ENCODE results near the gene OR13A1.
"Not testable (repeated sequence)": the region's sequence is repeated elsewhere in the genome, so short reads cannot be mapped to it uniquely, and the experiment has no call there.

The OR13A1 gene

DNA sequence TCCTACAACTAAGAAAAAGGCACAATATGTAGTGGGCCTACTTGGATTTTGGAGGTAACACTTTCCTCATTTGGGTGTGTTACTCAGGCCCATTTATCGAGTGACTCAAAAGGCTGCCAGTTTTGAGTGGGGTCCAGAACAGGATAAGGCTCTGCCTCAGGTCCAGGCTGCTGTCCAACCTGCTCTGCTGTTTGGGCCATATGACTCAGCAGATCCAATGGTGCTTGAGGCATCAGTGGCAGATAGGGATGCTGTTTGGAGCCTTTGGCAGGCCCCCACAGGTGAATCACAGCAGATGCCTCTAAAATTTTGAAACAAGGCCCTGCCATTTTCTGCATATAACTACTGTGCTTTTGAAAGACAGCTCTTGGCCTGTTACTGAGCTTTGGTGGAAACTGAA, 24.5 kb upstream of the OR13A1 start:
- POLR2A ChIA-PET: no interaction called here
- DNase-seq (ENCODE audit: extremely low spot score): no peak
- TF ChIP-seq TARDBP (IDR thresholded peaks at IDR 0.05): no peak
- no peak for TF ChIP-seq ZNF384 (IDR thresholded peaks at IDR 0.05)
- no peak for TF ChIP-seq ELF4 (IDR thresholded peaks at IDR 0.05)
- TF ChIP-seq ARNT (IDR thresholded peaks at IDR 0.05): no peak
- TF ChIP-seq FOXM1 (IDR thresholded peaks at IDR 0.05; ENCODE audit: borderline replicate concordance): no peak
- no peak for TF ChIP-seq SP1 (IDR thresholded peaks at IDR 0.05)
- no peak for TF ChIP-seq FOXK2 (IDR thresholded peaks at IDR 0.05)
- TF ChIP-seq SUZ12 (IDR thresholded peaks at IDR 0.05): no peak
- TF ChIP-seq, protein P1, sequence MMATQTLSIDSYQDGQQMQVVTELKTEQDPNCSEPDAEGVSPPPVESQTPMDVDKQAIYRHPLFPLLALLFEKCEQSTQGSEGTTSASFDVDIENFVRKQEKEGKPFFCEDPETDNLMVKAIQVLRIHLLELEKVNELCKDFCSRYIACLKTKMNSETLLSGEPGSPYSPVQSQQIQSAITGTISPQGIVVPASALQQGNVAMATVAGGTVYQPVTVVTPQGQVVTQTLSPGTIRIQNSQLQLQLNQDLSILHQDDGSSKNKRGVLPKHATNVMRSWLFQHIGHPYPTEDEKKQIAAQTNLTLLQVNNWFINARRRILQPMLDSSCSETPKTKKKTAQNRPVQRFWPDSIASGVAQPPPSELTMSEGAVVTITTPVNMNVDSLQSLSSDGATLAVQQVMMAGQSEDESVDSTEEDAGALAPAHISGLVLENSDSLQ (IDR thresholded peaks at IDR 0.05): no peak
- no peak for TF ChIP-seq BHLHE40 (IDR thresholded peaks at IDR 0.05; ENCODE audit: borderline replicate concordance)
- CTCF ChIA-PET: no interaction called here

DNA sequence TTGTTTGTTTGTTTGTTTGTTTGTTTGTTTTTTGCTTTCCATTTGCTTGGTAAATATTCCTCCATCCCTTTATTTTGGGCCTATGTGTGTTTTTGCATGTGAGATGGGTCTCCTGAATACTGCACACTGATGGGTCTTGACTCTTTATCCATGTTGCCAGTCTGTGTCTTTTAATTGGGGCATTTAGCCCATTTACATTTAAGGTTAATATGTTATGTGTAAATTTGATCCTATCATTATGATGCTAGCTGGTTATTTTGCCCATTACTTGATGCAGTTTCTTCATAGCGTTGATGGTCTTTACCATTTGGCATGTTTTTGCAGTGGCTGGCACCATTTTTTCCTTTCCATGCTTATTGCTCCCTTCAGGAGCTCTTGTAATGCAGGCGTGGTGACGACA, 16.4 kb upstream of the OR13A1 start:
- CTCF ChIA-PET: interaction anchor here (0.6 kb wide), 1 partner anchor 19 kb away, joined by 3 read pairs; no protein-coding TSS in a partner anchor
- DNase-seq (ENCODE audit: extremely low spot score); POLR2A ChIA-PET: not testable (repeated sequence)

DNA sequence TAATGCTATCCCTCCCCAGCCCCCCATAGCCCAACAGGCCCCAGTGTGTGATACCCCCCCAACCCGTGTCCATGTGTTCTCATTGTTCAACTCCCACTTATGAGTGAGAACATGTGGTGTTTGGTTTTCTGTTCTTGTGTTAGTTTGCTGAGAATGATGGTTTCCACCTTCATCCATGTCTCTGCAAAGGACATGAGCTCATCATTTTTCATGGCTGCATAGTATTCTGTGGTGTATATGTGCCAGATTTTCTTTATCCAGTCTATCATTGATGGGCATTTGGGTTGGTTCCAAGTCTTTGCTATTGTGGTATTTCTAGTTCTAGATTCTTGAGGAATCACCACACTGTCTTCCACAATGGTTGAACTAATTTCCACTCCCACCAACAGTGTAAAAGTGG, 11.5 kb upstream of the OR13A1 start:
- POLR2A ChIA-PET; CTCF ChIA-PET; DNase-seq (ENCODE audit: extremely low spot score): not testable (repeated sequence)

DNA sequence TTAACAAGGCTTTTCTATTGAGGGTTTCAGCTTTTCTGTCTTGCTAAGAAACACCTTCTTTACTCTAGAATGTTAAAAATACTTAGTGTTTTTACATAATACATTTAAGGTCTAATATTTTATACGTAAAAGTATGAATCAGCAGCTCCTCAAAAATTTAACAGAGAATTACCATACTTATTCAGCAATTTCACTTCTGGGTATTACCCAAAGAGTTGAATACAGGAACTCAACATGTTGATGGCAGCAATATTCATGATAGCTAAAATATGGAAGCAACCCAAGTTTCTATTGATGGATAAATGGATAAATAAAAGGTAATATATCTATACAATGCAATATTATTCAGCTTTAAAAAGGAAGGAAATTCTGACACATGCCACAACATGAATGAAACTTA, 9.7 kb upstream of the OR13A1 start:
- CTCF ChIA-PET: no interaction called here
- POLR2A ChIA-PET: no interaction called here
- no peak for DNase-seq (ENCODE audit: extremely low spot score)
- TF ChIP-seq FOXM1 (IDR thresholded peaks at IDR 0.05; ENCODE audit: borderline replicate concordance) (no peak), FOXA1 (IDR thresholded peaks at IDR 0.05) (no peak), BHLHE40 (IDR thresholded peaks at IDR 0.05; ENCODE audit: borderline replicate concordance) (no peak), TARDBP (IDR thresholded peaks at IDR 0.05) (no peak), SP1 (IDR thresholded peaks at IDR 0.05) (no peak), LEF1 (IDR thresholded peaks at IDR 0.05; ENCODE audit: borderline replicate concordance) (no peak), L3MBTL2 (conservative IDR thresholded peaks at IDR 0.05) (no peak), NFRKB (IDR thresholded peaks at IDR 0.05) (no peak), SUZ12 (IDR thresholded peaks at IDR 0.05) (no peak), ELF4 (IDR thresholded peaks at IDR 0.05) (no peak)
- TF ChIP-seq, protein P1 (IDR thresholded peaks at IDR 0.05): no peak

DNA sequence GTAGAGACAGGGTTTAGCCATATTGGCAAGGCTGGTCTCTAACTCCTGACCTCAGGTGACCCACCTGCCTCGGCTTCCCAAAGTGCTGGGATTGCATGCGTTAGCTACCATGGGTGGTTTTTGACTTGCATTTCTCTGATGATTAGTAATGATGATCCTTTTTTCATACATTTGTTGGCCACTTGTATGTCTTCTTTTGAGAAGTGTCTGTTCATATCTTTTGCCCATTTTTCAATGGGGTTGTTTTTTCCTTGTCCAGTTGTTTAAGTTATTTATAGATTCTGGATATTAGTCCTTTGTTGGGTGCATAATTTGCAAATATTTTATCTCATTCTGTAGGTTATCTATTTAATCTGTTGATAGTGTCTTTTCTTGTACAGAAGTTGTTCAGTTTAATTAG, 4.3 kb upstream of the OR13A1 start:
- DNase-seq (ENCODE audit: extremely low spot score): no peak
- POLR2A ChIA-PET: no interaction called here
- TF ChIP-seq SUZ12 (IDR thresholded peaks at IDR 0.05): no peak
- no peak for TF ChIP-seq BHLHE40 (IDR thresholded peaks at IDR 0.05; ENCODE audit: borderline replicate concordance)
- no peak for TF ChIP-seq HDGF (IDR thresholded peaks at IDR 0.05; ENCODE audit: borderline replicate concordance)
- TF ChIP-seq, protein P1 (IDR thresholded peaks at IDR 0.05): no peak
- TF ChIP-seq SP1 (IDR thresholded peaks at IDR 0.05): no peak
- TF ChIP-seq L3MBTL2 (conservative IDR thresholded peaks at IDR 0.05): no peak
- no peak for TF ChIP-seq FOXA1 (IDR thresholded peaks at IDR 0.05)
- TF ChIP-seq FOXM1 (IDR thresholded peaks at IDR 0.05; ENCODE audit: borderline replicate concordance): no peak
- TF ChIP-seq NFRKB (IDR thresholded peaks at IDR 0.05): no peak
- TF ChIP-seq ELF4 (IDR thresholded peaks at IDR 0.05): no peak
- no peak for TF ChIP-seq TARDBP (IDR thresholded peaks at IDR 0.05)
- no peak for TF ChIP-seq ARNT (IDR thresholded peaks at IDR 0.05)
- TF ChIP-seq LEF1 (IDR thresholded peaks at IDR 0.05; ENCODE audit: borderline replicate concordance): no peak
- CTCF ChIA-PET: interaction anchor here (0.7 kb wide), 1 partner anchor 92 kb away, joined by 3 read pairs; no protein-coding TSS in a partner anchor

DNA sequence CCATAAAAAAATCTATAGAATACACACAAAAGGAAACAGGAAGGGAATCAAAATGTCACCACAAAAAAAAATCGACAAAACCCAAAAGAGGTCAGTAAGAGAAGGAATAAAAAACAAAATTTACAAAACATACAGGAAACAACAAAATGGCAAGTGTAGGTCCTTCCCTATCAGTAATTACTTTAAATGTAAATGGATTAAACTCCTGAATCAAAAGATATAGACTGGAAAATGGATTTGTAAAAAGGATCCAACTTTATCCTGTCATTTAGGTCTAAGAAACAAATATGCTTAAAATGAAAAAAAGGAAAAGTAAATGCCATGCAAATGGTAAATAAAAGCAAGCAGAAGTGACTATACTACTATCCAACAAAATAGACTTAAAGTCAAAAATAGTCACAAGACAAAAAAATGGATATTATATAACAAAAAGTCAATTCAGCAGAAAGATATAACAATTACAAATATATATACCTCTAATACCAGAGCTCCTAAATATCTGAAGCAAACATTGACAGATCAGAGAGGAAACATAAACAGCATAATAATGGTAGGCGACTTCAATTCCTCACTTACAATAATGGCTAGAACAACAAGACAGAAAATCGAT, 2.0 kb downstream of the OR13A1 start:
- ChIA-PET POLR2A (no interaction called here), CTCF (interaction anchor here (0.6 kb wide), 1 partner anchor 19 kb away, joined by 3 read pairs; no protein-coding TSS in a partner anchor)
- DNase-seq (ENCODE audit: extremely low spot score): no peak
- no peak for TF ChIP-seq CTBP1 (IDR thresholded peaks at IDR 0.05; ENCODE audit: borderline replicate concordance)
- TF ChIP-seq FOXK2 (IDR thresholded peaks at IDR 0.05): no peak
- no peak for TF ChIP-seq FOXM1 (IDR thresholded peaks at IDR 0.05; ENCODE audit: borderline replicate concordance)
- TF ChIP-seq BHLHE40 (IDR thresholded peaks at IDR 0.05; ENCODE audit: borderline replicate concordance): no peak
- no peak for TF ChIP-seq NFRKB (IDR thresholded peaks at IDR 0.05)
- no peak for TF ChIP-seq SUZ12 (IDR thresholded peaks at IDR 0.05)
- TF ChIP-seq, protein P1 (IDR thresholded peaks at IDR 0.05): no peak
- TF ChIP-seq LEF1 (IDR thresholded peaks at IDR 0.05; ENCODE audit: borderline replicate concordance): no peak
- no peak for TF ChIP-seq TARDBP (IDR thresholded peaks at IDR 0.05)
- TF ChIP-seq HDGF (IDR thresholded peaks at IDR 0.05; ENCODE audit: borderline replicate concordance): no peak
- TF ChIP-seq L3MBTL2 (conservative IDR thresholded peaks at IDR 0.05): no peak
- no peak for TF ChIP-seq ELF4 (IDR thresholded peaks at IDR 0.05)
- no peak for TF ChIP-seq ARNT (IDR thresholded peaks at IDR 0.05)
- no peak for TF ChIP-seq SP1 (IDR thresholded peaks at IDR 0.05)
- TF ChIP-seq FOXA1 (IDR thresholded peaks at IDR 0.05): no peak
- no peak for TF ChIP-seq ZNF384 (IDR thresholded peaks at IDR 0.05)

Measured in HEK293T (cell line).